ENCODE data around the gene PLA2G2A. TPM values are rescaled to one million over a fixed set of nuclear protein-coding genes. Genes with fewer than 3 reads are reported as not detected.

The PLA2G2A gene
- total RNA-seq, 1 experiment from 2014 or later = 7.1 TPM

DNA sequence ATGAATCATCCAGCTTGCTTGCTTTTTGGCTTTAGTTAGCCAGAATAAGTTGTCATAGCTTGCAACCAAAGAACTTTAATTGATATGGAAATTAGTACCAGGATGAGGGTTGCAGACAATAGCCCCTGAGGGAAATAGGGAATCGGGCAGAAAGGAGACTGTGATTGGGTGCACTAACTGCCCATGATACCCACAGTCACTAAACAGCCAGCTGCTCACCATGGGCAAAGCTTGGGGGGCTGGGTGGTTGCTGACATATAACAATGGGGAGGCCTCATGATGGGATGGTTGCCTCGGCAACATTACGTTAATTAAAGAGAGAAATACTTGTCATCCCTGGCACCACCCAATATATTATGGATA is 38.2 kb downstream of the PLA2G2A start:
- H2AFZ ChIP-seq (ENCODE audit: low read length) = no peak overlapping the region
- no peak overlapping the region for H4K91ac ChIP-seq (ENCODE audit: insufficient read length, low read depth, low read length)
- H2BK12ac ChIP-seq (ENCODE audit: insufficient read length, low read depth, low read length) = no peak overlapping the region
- H4K20me1 ChIP-seq (ENCODE audit: control insufficient read depth, insufficient read depth, insufficient read length) = no peaks in the 10 kb centered on the region
- Mint-ChIP-seq H3K9me3 (peaks cover 0 to 11% of the 10 kb centered on the region in 2 experiments; a peak in 3 of 5 replicates), H3K36me3 (ENCODE audit: insufficient read depth in 1 of 3, low read depth in 3 of 3) (no peaks in the 10 kb centered on the region; a peak in 2 of 7 replicates), H3K27ac (no peak overlapping the region), H3K4me3 (no peak overlapping the region), H3K27me3 (ENCODE audit: low read depth) (peaks cover 3% of the 10 kb centered on the region; the same call in 1 of the 2 replicates), H3K4me1 (peaks cover 9% of the 10 kb centered on the region in 2 experiments)
- no peak overlapping the region for H3T11ph ChIP-seq (ENCODE audit: low read length)
- H3K79me1 ChIP-seq (ENCODE audit: insufficient read depth, low read depth, low read length, poor library complexity, severe bottlenecking) = no peaks in the 10 kb centered on the region
- H3K4ac ChIP-seq (ENCODE audit: low read depth, low read length) = no peak overlapping the region
- no peaks in the 10 kb centered on the region for H3K79me2 ChIP-seq (ENCODE audit: insufficient read depth, low read length)
- H3K4me1 ChIP-seq (ENCODE audit: insufficient read depth, low read length) = no peaks in the 10 kb centered on the region
- no peaks in the 10 kb centered on the region for H3K9me3 ChIP-seq (ENCODE audit: control insufficient read depth, low read depth, low read length)
- no peak overlapping the region for H2BK20ac ChIP-seq (ENCODE audit: low read depth, low read length, poor library complexity, severe bottlenecking)
- no peak overlapping the region for H3K18ac ChIP-seq (ENCODE audit: insufficient read length, low read depth, low read length)
- TF ChIP-seq, protein P1, sequence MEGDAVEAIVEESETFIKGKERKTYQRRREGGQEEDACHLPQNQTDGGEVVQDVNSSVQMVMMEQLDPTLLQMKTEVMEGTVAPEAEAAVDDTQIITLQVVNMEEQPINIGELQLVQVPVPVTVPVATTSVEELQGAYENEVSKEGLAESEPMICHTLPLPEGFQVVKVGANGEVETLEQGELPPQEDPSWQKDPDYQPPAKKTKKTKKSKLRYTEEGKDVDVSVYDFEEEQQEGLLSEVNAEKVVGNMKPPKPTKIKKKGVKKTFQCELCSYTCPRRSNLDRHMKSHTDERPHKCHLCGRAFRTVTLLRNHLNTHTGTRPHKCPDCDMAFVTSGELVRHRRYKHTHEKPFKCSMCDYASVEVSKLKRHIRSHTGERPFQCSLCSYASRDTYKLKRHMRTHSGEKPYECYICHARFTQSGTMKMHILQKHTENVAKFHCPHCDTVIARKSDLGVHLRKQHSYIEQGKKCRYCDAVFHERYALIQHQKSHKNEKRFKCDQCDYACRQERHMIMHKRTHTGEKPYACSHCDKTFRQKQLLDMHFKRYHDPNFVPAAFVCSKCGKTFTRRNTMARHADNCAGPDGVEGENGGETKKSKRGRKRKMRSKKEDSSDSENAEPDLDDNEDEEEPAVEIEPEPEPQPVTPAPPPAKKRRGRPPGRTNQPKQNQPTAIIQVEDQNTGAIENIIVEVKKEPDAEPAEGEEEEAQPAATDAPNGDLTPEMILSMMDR (conservative IDR thresholded peaks at IDR 0.05) = no peak
- H3K23ac ChIP-seq (ENCODE audit: insufficient read length, low read depth, low read length) = no peak overlapping the region
- no peak overlapping the region for H3K14ac ChIP-seq (ENCODE audit: insufficient read depth, low read length)
- H3K23me2 ChIP-seq (ENCODE audit: insufficient read length, low read depth, low read length, poor library complexity, severe bottlenecking) = no peaks in the 10 kb centered on the region
- H3K4me2 ChIP-seq (ENCODE audit: insufficient read depth, insufficient read length, low read length) = no peak overlapping the region
- H2BK5ac ChIP-seq (ENCODE audit: insufficient read length, low read length) = no peak overlapping the region
- H2BK120ac ChIP-seq (ENCODE audit: low read depth, low read length, poor library complexity, severe bottlenecking) = no peak overlapping the region
- no peak overlapping the region for H3K9ac ChIP-seq (ENCODE audit: extremely low read depth, insufficient read length, low read length)
- H3K27ac ChIP-seq (ENCODE audit: insufficient read length, low read depth, low read length) = no peak overlapping the region
- no peaks in the 10 kb centered on the region for H3K27me3 ChIP-seq (ENCODE audit: insufficient read depth, low read length)
- no peak for DNase-seq
- no peak overlapping the region for H4K5ac ChIP-seq (ENCODE audit: insufficient read length, low read depth, low read length)
- no peak overlapping the region for H2BK15ac ChIP-seq (ENCODE audit: low read depth, low read length)
- no peak overlapping the region for H2AK5ac ChIP-seq (ENCODE audit: insufficient read length, low read length)
- H3K56ac ChIP-seq (ENCODE audit: insufficient read length, low read depth, low read length) = no peak overlapping the region
- H4K8ac ChIP-seq (replicated peaks; ENCODE audit: insufficient read length, low read depth, low read length) = no peak overlapping the region
- WGBS (ENCODE audit: extremely low coverage, insufficient read length, low lambda C conversion rate) = no CpG with 5 or more reads among the region's 3 CpGs

All from H9 (cell line).